Loucy (cell line): Measurements from ENCODE around the gene DCXR.

Experiments
- H2AFZ ChIP-seq: fragments of 200-600 bp; sonication (generic); 2 replicates; pipeline ENCODE4 v1.6.0; 2016; ENCODE audit warnings: antibody characterized with exemption, mild to moderate bottlenecking, low read length, moderate library complexity
- H3F3A ChIP-seq: fragments of 200-600 bp; 2 replicates; pipeline ENCODE4 v1.6.0; 2016; ENCODE audit warnings: antibody characterized with exemption, low read depth, mild to moderate bottlenecking
- H3K27me3 ChIP-seq: fragments of 200-600 bp; sonication (generic); 2 replicates; pipeline ENCODE4 v1.6.1; 2014; ENCODE audit warnings: low read length, mild to moderate bottlenecking; ENCODE audit not compliant: insufficient read depth, poor library complexity, severe bottlenecking
- H3K36me3 ChIP-seq: fragments of 200-600 bp; sonication (generic); 2 replicates; pipeline ENCODE4 v1.6.1; 2016; ENCODE audit warnings: low read length; ENCODE audit not compliant: insufficient read depth
- H3K4me1 ChIP-seq: fragments of 200-600 bp; sonication (generic); 2 replicates; pipeline ENCODE4 v1.5.1; 2014; ENCODE audit warnings: low read length, mild to moderate bottlenecking; ENCODE audit not compliant: insufficient read depth, poor library complexity, severe bottlenecking
- H3K4me2 ChIP-seq: fragments of 200-600 bp; sonication (generic); 2 replicates; pipeline ENCODE4 v1.6.0; 2014; ENCODE audit warnings: antibody characterized with exemption, low read length, low read depth, mild to moderate bottlenecking; ENCODE audit not compliant: poor library complexity, severe bottlenecking
- H3K4me3 ChIP-seq: fragments of 200-600 bp; sonication (generic); 2 replicates; pipeline ENCODE4 v1.5.1; 2014; ENCODE audit warnings: low read length, mild to moderate bottlenecking, mixed read lengths; ENCODE audit not compliant: poor library complexity, severe bottlenecking
- H3K79me2 ChIP-seq: fragments of 200-600 bp; sonication (generic); 2 replicates; pipeline ENCODE4 v1.6.1; 2014; ENCODE audit warnings: low read length; ENCODE audit not compliant: insufficient read depth
- H3K9ac ChIP-seq: fragments of 200-600 bp; sonication (generic); 2 replicates; pipeline ENCODE4 v1.6.0; 2014; ENCODE audit warnings: mild to moderate bottlenecking, low read depth, low read length, moderate library complexity; ENCODE audit not compliant: poor library complexity, severe bottlenecking
- H3K9me2 ChIP-seq: fragments of 200-600 bp; sonication (generic); replicated peaks from 2 replicates; pipeline ENCODE4 v1.6.1; 2016; ENCODE audit warnings: low read depth, low read length, mixed read lengths
- H3K9me3 ChIP-seq: fragments of 200-600 bp; sonication (generic); 2 replicates; pipeline ENCODE4 v1.6.1; 2014; ENCODE audit warnings: mild to moderate bottlenecking, antibody characterized with exemption, low read length, low read depth; ENCODE audit not compliant: insufficient read depth
- H4K20me1 ChIP-seq: fragments of 200-600 bp; sonication (generic); 2 replicates; pipeline ENCODE4 v1.6.0; 2014; ENCODE audit warnings: antibody characterized with exemption, low read length, mild to moderate bottlenecking; ENCODE audit not compliant: insufficient read depth, poor library complexity, severe bottlenecking
- EZH2phosphoT487 ChIP-seq: fragments of 200-600 bp; IDR thresholded peaks from 2 replicates; pipeline ENCODE4 v1.6.1; 2018; ENCODE audit warnings: antibody characterized with exemption, mild to moderate bottlenecking, moderate library complexity, borderline replicate concordance
- TF ChIP-seq, protein P1 (sequence below): fragments of 200-600 bp; sonication (generic); conservative IDR thresholded peaks from 2 replicates; pipeline ENCODE4 v1.5.1; 2014; ENCODE audit warnings: mild to moderate bottlenecking, antibody characterized with exemption, low read length

The DCXR gene

DNA sequence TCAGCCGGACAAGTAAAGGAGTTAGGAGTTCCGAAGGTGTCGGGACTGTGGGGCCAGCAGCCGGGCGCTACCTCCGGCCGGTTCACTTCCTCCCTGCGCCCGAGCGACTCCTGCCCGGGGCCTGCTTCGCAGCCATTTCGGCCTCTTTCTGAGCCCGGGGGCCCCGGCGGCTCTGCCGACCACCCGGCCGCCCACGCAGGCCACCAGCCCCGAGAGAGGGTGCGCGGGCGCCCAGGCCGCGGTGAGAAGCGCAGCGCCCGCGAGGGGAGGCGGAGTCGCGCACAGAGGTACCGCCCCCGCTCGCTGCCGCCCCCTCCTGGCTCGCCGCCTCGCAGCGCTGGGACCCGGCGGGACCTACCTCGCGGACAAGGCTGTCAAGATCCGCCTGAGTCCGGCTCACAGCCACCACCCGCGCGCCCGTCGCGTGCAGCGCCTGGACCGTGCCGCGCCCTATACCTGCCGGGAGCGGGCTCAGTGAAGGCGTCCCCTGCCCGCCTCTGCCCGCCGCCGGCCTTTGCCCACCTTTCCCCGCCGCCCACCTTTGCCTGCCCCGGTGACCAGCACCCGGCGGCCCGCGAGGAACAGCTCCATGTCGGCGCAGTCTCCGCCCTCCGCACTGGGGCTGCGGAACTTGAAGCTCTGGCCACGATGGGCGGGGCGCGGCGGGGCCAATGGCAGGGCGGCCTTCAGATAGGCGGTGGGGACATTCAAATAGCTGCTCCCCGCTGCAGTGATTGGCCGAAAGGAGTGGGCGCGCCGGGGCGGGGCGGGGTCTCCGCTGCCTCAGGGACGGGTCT is at the start of gene DCXR:
Gene DCXR, minus strand, starts transcription at position 606 of the 797 bp plus-strand sequence. Its CDS starts 15 bp downstream, at position 591.
- TF ChIP-seq, protein P1, sequence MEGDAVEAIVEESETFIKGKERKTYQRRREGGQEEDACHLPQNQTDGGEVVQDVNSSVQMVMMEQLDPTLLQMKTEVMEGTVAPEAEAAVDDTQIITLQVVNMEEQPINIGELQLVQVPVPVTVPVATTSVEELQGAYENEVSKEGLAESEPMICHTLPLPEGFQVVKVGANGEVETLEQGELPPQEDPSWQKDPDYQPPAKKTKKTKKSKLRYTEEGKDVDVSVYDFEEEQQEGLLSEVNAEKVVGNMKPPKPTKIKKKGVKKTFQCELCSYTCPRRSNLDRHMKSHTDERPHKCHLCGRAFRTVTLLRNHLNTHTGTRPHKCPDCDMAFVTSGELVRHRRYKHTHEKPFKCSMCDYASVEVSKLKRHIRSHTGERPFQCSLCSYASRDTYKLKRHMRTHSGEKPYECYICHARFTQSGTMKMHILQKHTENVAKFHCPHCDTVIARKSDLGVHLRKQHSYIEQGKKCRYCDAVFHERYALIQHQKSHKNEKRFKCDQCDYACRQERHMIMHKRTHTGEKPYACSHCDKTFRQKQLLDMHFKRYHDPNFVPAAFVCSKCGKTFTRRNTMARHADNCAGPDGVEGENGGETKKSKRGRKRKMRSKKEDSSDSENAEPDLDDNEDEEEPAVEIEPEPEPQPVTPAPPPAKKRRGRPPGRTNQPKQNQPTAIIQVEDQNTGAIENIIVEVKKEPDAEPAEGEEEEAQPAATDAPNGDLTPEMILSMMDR = peak; percentile 67
- TF ChIP-seq EZH2phosphoT487 = no peak
- Histone ChIP-seq H3K9me3 (no peaks in the 10 kb centered on the region), H3K27me3 (no peaks in the 10 kb centered on the region), H3F3A (no peaks in the 10 kb centered on the region), H3K4me1 (peaks cover 8% of the 10 kb centered on the region), H3K79me2 (peaks cover 7% of the 10 kb centered on the region; the same call in 1 of the 2 replicates), H3K4me2 (peak within 1 kb of the TSS; percentile 94), H2AFZ (peak within 1 kb of the TSS; percentile 79), H4K20me1 (peaks cover 7% of the 10 kb centered on the region), H3K9me2 (no peaks in the 10 kb centered on the region), H3K4me3 (peak within 1 kb of the TSS; percentile 90), H3K9ac (peak within 1 kb of the TSS; percentile 89), H3K36me3 (no peaks in the 10 kb centered on the region)

DNA sequence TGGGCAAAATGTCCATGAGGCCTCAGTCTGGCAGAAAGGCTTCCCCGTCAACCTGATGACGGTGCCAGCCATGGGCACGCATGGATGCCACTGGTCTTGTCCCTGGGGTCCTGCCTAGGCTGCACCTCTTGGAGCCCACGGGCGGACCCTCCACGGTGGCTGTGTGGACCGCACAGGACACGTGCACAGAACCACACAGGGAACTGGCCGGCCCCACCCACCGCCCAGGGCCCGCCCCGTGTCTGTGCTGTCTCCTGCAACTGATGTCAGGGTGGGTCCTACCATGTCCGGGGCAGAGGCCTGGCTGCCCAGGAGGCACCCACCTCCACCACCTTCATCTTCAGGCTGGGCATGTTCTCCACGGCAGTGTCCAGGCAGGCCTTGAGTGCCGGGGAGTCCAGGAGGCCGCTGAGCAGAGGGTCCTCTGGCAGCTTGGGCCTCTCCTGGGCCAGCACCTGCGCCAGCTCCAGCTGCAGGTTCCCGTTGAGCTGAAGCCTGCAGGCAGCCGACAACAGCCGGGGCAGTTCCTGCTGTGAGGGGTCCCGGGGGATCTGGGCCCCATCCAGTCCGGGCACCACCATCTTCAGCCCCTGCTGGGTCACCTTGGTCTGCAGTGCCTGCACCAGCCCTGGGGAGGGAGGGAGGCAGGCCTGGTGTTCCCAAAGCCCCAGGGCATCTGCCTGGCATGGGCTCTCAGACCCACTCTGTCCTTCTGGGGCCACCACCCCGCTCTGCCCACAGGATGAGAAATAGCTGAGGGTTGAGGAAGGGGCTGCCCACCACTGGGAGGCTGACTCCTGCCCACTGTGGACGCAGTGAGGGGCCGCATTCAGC is 48.7 kb upstream of the DCXR start:
- Histone ChIP-seq H3K9me2 (no peaks in the 10 kb centered on the region), H3K9me3 (no peaks in the 10 kb centered on the region), H4K20me1 (peaks cover 36% of the 10 kb centered on the region), H3F3A (no peaks in the 10 kb centered on the region), H2AFZ (no peak overlapping the region), H3K27me3 (no peaks in the 10 kb centered on the region), H3K36me3 (peaks cover 97% of the 10 kb centered on the region; the same call in 1 of the 2 replicates), H3K79me2 (peaks cover 15% of the 10 kb centered on the region; the same call in 1 of the 2 replicates), H3K9ac (no peak overlapping the region), H3K4me3 (no peak overlapping the region), H3K4me1 (no peaks in the 10 kb centered on the region), H3K4me2 (no peak overlapping the region)
- TF ChIP-seq, protein P1 = no peak

DNA sequence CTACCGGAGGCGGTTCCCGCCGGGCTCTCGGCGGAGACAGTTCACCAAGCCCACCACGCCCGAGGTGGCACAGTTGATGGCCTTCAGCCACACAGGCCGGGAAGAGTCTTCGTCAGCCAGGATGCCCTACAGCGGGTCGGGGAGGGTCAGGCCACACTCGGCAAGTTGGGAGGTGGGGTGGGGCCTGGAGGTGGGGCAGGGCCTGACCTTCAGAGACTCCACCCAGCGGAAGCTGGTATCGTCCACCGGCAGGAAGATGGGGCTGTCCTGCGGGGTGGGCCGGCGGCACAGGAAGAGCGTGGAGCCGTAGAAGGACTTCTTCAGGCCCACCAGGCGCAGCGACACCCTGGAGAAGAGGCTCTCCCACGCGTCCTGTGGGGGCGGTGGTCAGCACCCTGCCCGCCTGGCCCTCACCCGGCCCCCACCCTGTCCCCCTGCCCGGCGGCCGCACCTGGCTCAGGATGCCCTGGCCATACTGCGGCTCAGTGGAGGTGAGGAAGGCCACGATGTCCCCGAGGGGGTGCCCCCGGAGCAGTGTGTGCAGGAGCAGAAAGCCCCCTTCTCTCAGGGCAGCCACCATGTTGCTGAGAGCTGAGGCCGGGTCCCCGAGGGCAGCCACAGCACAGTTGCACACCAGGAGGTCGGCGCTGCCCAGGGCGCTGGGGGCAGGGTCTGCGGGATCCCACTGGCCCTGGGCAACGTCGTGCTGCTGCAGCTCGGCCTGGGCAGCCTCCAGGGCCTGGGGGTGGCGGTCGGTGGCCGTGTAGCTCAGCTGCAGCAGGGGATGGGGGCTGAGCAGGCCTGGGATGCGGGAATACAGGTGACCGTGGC is 47.7 kb upstream of the DCXR start:
- H4K20me1 ChIP-seq = peaks cover 28% of the 10 kb centered on the region
- TF ChIP-seq, protein P1 = no peak
- TF ChIP-seq EZH2phosphoT487 = no peak
- H2AFZ ChIP-seq = no peak overlapping the region
- H3K4me2 ChIP-seq = no peak overlapping the region
- no peaks in the 10 kb centered on the region for H3K9me3 ChIP-seq
- H3K79me2 ChIP-seq = peaks cover 12% of the 10 kb centered on the region; the same call in 1 of the 2 replicates
- no peaks in the 10 kb centered on the region for H3K27me3 ChIP-seq
- no peak overlapping the region for H3K4me3 ChIP-seq
- no peak overlapping the region for H3K9ac ChIP-seq
- no peaks in the 10 kb centered on the region for H3K9me2 ChIP-seq
- no peaks in the 10 kb centered on the region for H3F3A ChIP-seq
- H3K36me3 ChIP-seq = peaks cover 97% of the 10 kb centered on the region; the same call in 1 of the 2 replicates
- H3K4me1 ChIP-seq = no peaks in the 10 kb centered on the region
